HepG2 (cell line): Measurements from ENCODE around the gene HNRNPF. TPM values are rescaled to one million over a fixed set of nuclear protein-coding genes. Genes with fewer than 3 reads are reported as not detected.

ENCODE experiments used
- ATAC-seq: fragments of 200-7000 bp; cut with Tn5 transposase; 3 replicates; pipeline ENCODE4 v1.9.1; 2020; ENCODE audit warnings: mild to moderate bottlenecking, moderate library complexity
- BruUV-seq: library from RNA; stranded (reverse); fragments of 400-500 nt; replicated peaks from 2 replicates; lab custom pipeline; 2021; lab: Mats Ljungman, UMichigan
- CTCF ChIA-PET: fragments of 300-600 bp; formaldehyde crosslinking; extraction: SDS; loops from one replicate; lab custom pipeline; 2021; ENCODE audit warnings: low total read pairs, inconsistent platforms, low intra/inter-chr PET ratio; lab: Yijun Ruan, JAX
- POLR2A ChIA-PET: fragments of 350-600 bp; sonication (Branson Sonifier 250); formaldehyde crosslinking; loops from one replicate; lab custom pipeline; 2020; ENCODE audit warnings: antibody characterized with exemption, inconsistent platforms; lab: Yijun Ruan, JAX
- DNase-seq: peaks from one replicate; pipeline ENCODE4 v3.0.0-alpha.2; 2015; ENCODE audit warnings: low spot score
- FAIRE-seq: peaks from 3 replicates; lab custom pipeline; 2011; peaks lifted over from hg19 to GRCh38; lab: Jason Lieb, UNC
- H2AFZ ChIP-seq: one replicate; pipeline ENCODE4 v1.6.1; 2011; ENCODE audit warnings: low read length, inconsistent platforms
- H3K27ac ChIP-seq: fragments of 300-600 bp; 3 replicates; pipeline ENCODE4 v1.8.0; 2011; ENCODE audit warnings: mixed run types, mild to moderate bottlenecking, mixed read lengths, low read length, inconsistent platforms; ENCODE audit not compliant: insufficient read depth; ENCODE audit errors: extremely low read length
- H3K27me3 ChIP-seq, 2 experiments: fragments of 200-600 bp in 1 of 2; 2 replicates in 1 of 2; 3 replicates in 1 of 2; pipeline versions ENCODE4 v1.6.0 to v1.8.0; 2011; ENCODE audit warnings: low read length in 2 of 2, mild to moderate bottlenecking in 2 of 2, moderate library complexity in 2 of 2, inconsistent platforms in 1 of 2; ENCODE audit not compliant: insufficient read depth in 2 of 2, control insufficient read depth in 1 of 2
- H3K36me3 ChIP-seq, 2 experiments: fragments of 200-600 bp in 1 of 2; replicated peaks in 1 of 2; 2 replicates in 1 of 2; 3 replicates in 1 of 2; pipeline versions ENCODE4 v1.5.1 to v1.8.0; 2011; ENCODE audit warnings: low read length in 2 of 2, inconsistent platforms in 1 of 2; ENCODE audit not compliant: insufficient read depth in 2 of 2, control insufficient read depth in 1 of 2
- H3K4me1 ChIP-seq: 2 replicates; pipeline ENCODE4 v1.5.1; 2012; ENCODE audit warnings: low read length, inconsistent platforms; ENCODE audit not compliant: insufficient read depth
- H3K4me2 ChIP-seq: 2 replicates; pipeline ENCODE4 v1.6.0; 2011; ENCODE audit warnings: low read depth, low read length, inconsistent platforms
- H3K4me3 ChIP-seq, 3 experiments: fragments of 200-600 bp in 1 of 3; sonication (generic), shearing (Covaris generic) in 1 of 3; replicated peaks in 1 of 3; 2 replicates each; pipeline ENCODE4 v1.5.1; 2011 to 2016; ENCODE audit warnings: low read length in 3 of 3, inconsistent platforms in 2 of 3, low read depth in 2 of 3, mild to moderate bottlenecking in 2 of 3, control low read depth in 1 of 3, mixed read lengths in 1 of 3; ENCODE audit not compliant: insufficient read depth in 1 of 3
- H3K79me2 ChIP-seq: one replicate; pipeline ENCODE4 v1.6.1; 2011; ENCODE audit warnings: low read length, inconsistent platforms; ENCODE audit not compliant: insufficient read depth
- H3K9ac ChIP-seq: 2 replicates; pipeline ENCODE4 v1.6.0; 2011; ENCODE audit warnings: mild to moderate bottlenecking, low read depth, low read length, inconsistent platforms; ENCODE audit not compliant: insufficient read depth
- H3K9me3 ChIP-seq: 2 replicates; pipeline ENCODE4 v1.5.1; 2012; ENCODE audit warnings: mild to moderate bottlenecking, low read length
- H4K20me1 ChIP-seq: 2 replicates; pipeline ENCODE4 v1.6.0; 2011; ENCODE audit warnings: inconsistent platforms, mild to moderate bottlenecking, low read length, moderate library complexity; ENCODE audit not compliant: insufficient read depth
- AGO1 ChIP-seq: fragments of 200-400 bp; formaldehyde crosslinking; IDR thresholded peaks from 2 replicates; pipeline ENCODE4 v1.6.1; 2017; ENCODE audit warnings: mild to moderate bottlenecking, low read depth, low read length, moderate library complexity; ENCODE audit not compliant: poor library complexity, severe bottlenecking
- FOXO4 ChIP-seq: sonication (generic); formaldehyde crosslinking; conservative IDR thresholded peaks from 2 replicates; pipeline ENCODE4 v1.8.1; 2023; ENCODE audit warnings: missing genetic modification reagents
- HCFC1 ChIP-seq: fragments of 150-350 bp; IDR thresholded peaks from 2 replicates; pipeline ENCODE4 v1.6.1; 2014; ENCODE audit warnings: low read depth, low read length
- MED13 ChIP-seq: sonication (generic); formaldehyde crosslinking; IDR thresholded peaks from 2 replicates; pipeline ENCODE4 v1.5.0; 2020; ENCODE audit warnings: missing genetic modification reagents
- NBN ChIP-seq: fragments of 450-650 bp; conservative IDR thresholded peaks from 2 replicates; pipeline ENCODE4 v1.6.1; 2017
- RBM22 ChIP-seq: fragments of 200-400 bp; formaldehyde crosslinking; optimal IDR thresholded peaks from 2 replicates; pipeline ENCODE3; 2017; ENCODE audit warnings: mild to moderate bottlenecking, low read length, moderate library complexity
- YY1 ChIP-seq: IDR thresholded peaks from 2 replicates; pipeline ENCODE4 v1.6.1; 2011; ENCODE audit warnings: low read length, low read depth, moderate library complexity, mild to moderate bottlenecking; ENCODE audit not compliant: insufficient read depth, insufficient replicate concordance
- ZNF276 ChIP-seq: sonication (generic); formaldehyde crosslinking; IDR thresholded peaks from 2 replicates; pipeline ENCODE4 v1.4.0; 2020; ENCODE audit warnings: mild to moderate bottlenecking, low read depth, missing genetic modification reagents
- ZNF383 ChIP-seq: sonication (generic); formaldehyde crosslinking; IDR thresholded peaks from 2 replicates; pipeline ENCODE4 v1.4.0; 2020; ENCODE audit warnings: missing genetic modification reagents, mild to moderate bottlenecking, borderline replicate concordance
- ZNF414 ChIP-seq: sonication (generic); formaldehyde crosslinking; IDR thresholded peaks from 2 replicates; pipeline ENCODE4 v1.5.0; 2020; ENCODE audit warnings: missing genetic modification reagents
- ZNF574 ChIP-seq: sonication (generic); formaldehyde crosslinking; IDR thresholded peaks from 2 replicates; pipeline ENCODE4 v1.4.0; 2020; ENCODE audit warnings: missing genetic modification reagents
- ZNF75D ChIP-seq: sonication (generic); formaldehyde crosslinking; IDR thresholded peaks from 2 replicates; pipeline ENCODE4 v1.8.1; 2023; ENCODE audit warnings: missing genetic modification reagents, mild to moderate bottlenecking, borderline replicate concordance
- ZSCAN21 ChIP-seq: sonication (generic); formaldehyde crosslinking; IDR thresholded peaks from 2 replicates; pipeline ENCODE4 v1.8.0; 2022; ENCODE audit warnings: mild to moderate bottlenecking, missing genetic modification reagents, moderate library complexity, borderline replicate concordance
- WGBS: methylation state at CpG from one replicate; pipeline ENCODE4 v1.1.6; 2017; ENCODE audit warnings: low lambda C conversion rate; 5-methylcytosine and 5-hydroxymethylcytosine counted together
- in situ Hi-C: cut with HindIII; loops from 2 replicates; pipeline ENCODE4 v1.10.0; 2017; ENCODE audit warnings: low pct_unique_long_range_greater_than_20kb; ENCODE audit not compliant: extremely low pct_ligation_motif_present
- intact Hi-C: fragments of 100-400 bp; cut with micrococcal nuclease; formaldehyde crosslinking; loops from one replicate; pipeline ENCODE4 v1.10.0; 2022; ENCODE audit not compliant: unreplicated experiment
- polyA plus RNA-seq, 8 experiments: library from polyadenylated mRNA; depleted of rRNA in 3 of 8; stranded (reverse) in 7 of 8; unstranded in 1 of 8; fragments of >200 nt; fragmentation: Illumina TruSeq in 4 of 8; extraction: Trizol in 4 of 8; gene quantifications; 2 replicates each; pipeline versions ENCODE4 v1.2.1 to v1.2.3, GENCODE V29; 2011 to 2016; ENCODE audit warnings: low read depth in 4 of 8, missing spikeins in 1 of 8, mixed read lengths in 1 of 8; ENCODE audit not compliant: insufficient read depth in 1 of 8
- total RNA-seq, 5 experiments: library from RNA; depleted of rRNA; stranded (reverse); fragments of >200 nt; fragmentation: Illumina TruSeq; extraction: Trizol; gene quantifications; 2 replicates each; pipeline ENCODE4 v1.2.3, GENCODE V29; 2016; ENCODE audit warnings: low read depth in 1 of 5

The HNRNPF gene
- total and polyA plus RNA-seq, 2 of the 13 experiments (the other 11 are each of a cell fraction or from before 2014, with no cell fraction given), result 166 to 308 TPM

- ChIA-PET CTCF (interaction anchor here (2.0 kb wide), 1 partner anchor 86 kb away, joined by 16 read pairs; no protein-coding TSS in a partner anchor), POLR2A (interaction anchor here (0.9 kb wide), 1 partner anchor 60 kb away, joined by 3 read pairs; the partner anchor contains the start of gene ZNF487)
- Histone ChIP-seq H3K4me3 (no peak overlapping the region), H4K20me1 (no peaks in the 10 kb centered on the region), H3K9me3 (no peaks in the 10 kb centered on the region), H2AFZ (no peak overlapping the region), H3K4me1 (peaks cover 29% of the 10 kb centered on the region), H3K27me3 (peaks cover 0 to 8% of the 10 kb centered on the region in 2 experiments; a peak in 1 of 5 replicates), H3K27ac (no peak overlapping the region), H3K9ac (no peak overlapping the region), H3K79me2 (no peaks in the 10 kb centered on the region), H3K4me2 (no peak overlapping the region), H3K36me3 (no peaks in the 10 kb centered on the region)
- intact Hi-C loops, result no loop called here
- 54% methylated on average over 9 of the region's 9 CpGs for whole genome bisulfite sequencing
- FAIRE-seq (no peak), DNase-seq (no peak), ATAC-seq (no peak)
- BruUV-seq, result no TSS peak
- in situ Hi-C loops, result no loop called here
- TF ChIP-seq ZNF383 (CRISPR knock-in tag), result no peak
- no peak for TF ChIP-seq ZNF276 (CRISPR knock-in tag)
- TF ChIP-seq ZNF75D (CRISPR knock-in tag), result no peak
- no peak for TF ChIP-seq ZSCAN21 (CRISPR knock-in tag)
- no peak for TF ChIP-seq HCFC1
- TF ChIP-seq NBN, result no peak
- no peak for TF ChIP-seq ZNF574
- TF ChIP-seq MED13, result no peak
- TF ChIP-seq RBM22, result no peak
- no peak for TF ChIP-seq FOXO4 (CRISPR knock-in tag)
- no peak for TF ChIP-seq ZNF414 (CRISPR knock-in tag)
- no peak for TF ChIP-seq YY1
- no peak for TF ChIP-seq AGO1
These were observed 32.8 kb downstream of the HNRNPF start for GRCh38 chr10:43376046-43376635.
